ENCODE data around the gene HOMER2. TPM values are rescaled to one million over a fixed set of nuclear protein-coding genes. Genes with fewer than 3 reads are reported as not detected.

The HOMER2 gene
- total and polyA plus RNA-seq, 9 of the 15 experiments (the other 6 are each of a cell fraction or from before 2014, with no cell fraction given) = 0.13 to 0.47 (median 0.29) TPM; not detected in 1

DNA sequence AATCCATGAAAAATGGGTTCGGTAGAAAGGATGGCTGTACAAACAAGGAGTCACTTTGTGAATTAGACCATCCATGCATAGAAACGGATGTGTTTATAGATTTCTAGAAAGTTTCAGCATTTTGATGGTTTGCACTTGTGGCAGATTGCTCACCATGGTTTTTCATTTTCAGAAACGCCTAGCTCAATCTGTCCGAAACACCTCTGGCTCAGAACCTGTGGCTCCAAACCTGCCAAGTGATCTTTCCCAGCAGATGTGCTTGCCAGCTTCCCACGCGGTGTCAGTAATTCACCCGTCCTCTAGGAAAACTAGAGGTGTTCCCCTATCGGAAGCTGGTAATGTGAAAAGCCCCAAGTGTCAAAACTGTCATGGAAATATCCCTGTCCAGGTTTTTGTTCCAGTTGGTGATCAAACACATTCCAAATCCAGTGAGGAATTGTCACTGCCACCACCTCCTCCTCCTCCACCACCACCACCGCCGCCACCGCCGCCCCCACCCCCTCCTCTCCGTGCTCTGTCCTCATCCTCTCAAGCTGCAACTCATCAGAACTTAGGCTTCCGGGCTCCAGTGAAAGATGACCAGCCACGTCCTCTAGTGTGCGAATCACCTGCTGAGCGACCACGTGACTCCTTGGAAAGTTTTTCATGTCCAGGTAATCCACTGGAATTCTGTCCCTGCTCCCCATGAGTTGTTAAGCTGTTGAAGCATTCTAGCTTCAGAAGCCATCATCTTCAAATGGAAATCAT lies 121.9 kb downstream of the HOMER2 start:
- DNase-seq (ENCODE audit: extremely low read depth in 1 of 4, low spot score in 3 of 4) (no peak), FAIRE-seq (no peak), ATAC-seq (no peak)
- in situ Hi-C loops (cut with MboI) (no loop called here), intact Hi-C loops (cut with micrococcal nuclease) (no loop called here)
- no TSS peak for BruUV-seq (replicated peaks)
- Histone ChIP-seq H3K36me3 (ENCODE audit: control insufficient read depth, insufficient read depth, low read length) (peaks cover 87% of the 10 kb centered on the region), H4K20me1 (replicated peaks; ENCODE audit: control insufficient read depth, insufficient read depth, low read length) (no peaks in the 10 kb centered on the region), H3K9ac (ENCODE audit: insufficient read depth in 1 of 2, low read depth in 2 of 2, low read length in 2 of 2) (no peak overlapping the region), H3K9me1 (ENCODE audit: control insufficient read depth, insufficient read depth, low read length) (no peaks in the 10 kb centered on the region), H3K79me2 (ENCODE audit: control insufficient read depth, insufficient read depth, low read length) (no peaks in the 10 kb centered on the region), H3K4me1 (replicated peaks in 1 of 2; ENCODE audit: control insufficient read depth in 2 of 2, insufficient read depth in 2 of 2, low read length in 2 of 2) (no peaks in the 10 kb centered on the region), H3K4me3 (no peak overlapping the region), H3K4me2 (ENCODE audit: insufficient read depth, low read length) (no peak overlapping the region), H3K27me3 (ENCODE audit: control insufficient read depth in 2 of 2, insufficient read depth in 2 of 2, low read length in 2 of 2) (no peaks in the 10 kb centered on the region), H3K27ac (ENCODE audit: extremely low read depth, low read depth, low read length) (no peak overlapping the region), H2AFZ (ENCODE audit: low read depth, low read length) (no peak overlapping the region), H3K9me3 (replicated peaks; ENCODE audit: control insufficient read depth, insufficient read depth, low read depth, low read length) (no peaks in the 10 kb centered on the region)
- CTCF ChIA-PET (ENCODE audit: low intra/inter-chr PET ratio) = no interaction called here
- POLR2A ChIA-PET = interaction anchor here (0.9 kb wide), 1 partner anchor 19 kb away, joined by 3 read pairs; no protein-coding TSS in a partner anchor
- 90% methylated on average over 14 of the region's 18 CpGs for WGBS (ENCODE audit: insufficient coverage, low coverage, missing lambda C conversion rate)
- TF ChIP-seq YY1 (IDR thresholded peaks at IDR 0.05; ENCODE audit: borderline replicate concordance in 1 of 3, control insufficient read depth in 1 of 3, extremely low read depth in 1 of 3, insufficient read depth in 3 of 3, insufficient read length in 1 of 3, insufficient replicate concordance in 2 of 3, low read depth in 1 of 3, low read length in 2 of 3) = no peak
- no peak for TF ChIP-seq ZNF696 (CRISPR knock-in tag; conservative IDR thresholded peaks at IDR 0.05)
- no peak for TF ChIP-seq ZNF274 (IDR thresholded peaks at IDR 0.05; ENCODE audit: borderline replicate concordance, low read depth, low read length)
- TF ChIP-seq CBX8 (IDR thresholded peaks at IDR 0.05; ENCODE audit: borderline replicate concordance, extremely low read depth, low read depth, low read length, poor library complexity, severe bottlenecking) = no peak
- no peak for TF ChIP-seq HIVEP1 (CRISPR knock-in tag; IDR thresholded peaks at IDR 0.05)
- no peak for TF ChIP-seq JUND (IDR thresholded peaks at IDR 0.05; ENCODE audit: borderline replicate concordance, low read depth, low read length)
- no peak for TF ChIP-seq JUND (tag; IDR thresholded peaks at IDR 0.05; ENCODE audit: borderline replicate concordance, low read depth, low read length)
- no peak for TF ChIP-seq ZC3H4 (CRISPR knock-in tag; IDR thresholded peaks at IDR 0.05; ENCODE audit: borderline replicate concordance)
- no peak for TF ChIP-seq RBM17 (IDR thresholded peaks at IDR 0.05; ENCODE audit: borderline replicate concordance, low read depth, low read length)
- no peak for TF ChIP-seq ZNF239 (CRISPR knock-in tag; IDR thresholded peaks at IDR 0.05)
- no peak for TF ChIP-seq E2F8 (IDR thresholded peaks at IDR 0.05; ENCODE audit: low read depth, partially characterized antibody)
- no peak for TF ChIP-seq CBX3 (IDR thresholded peaks at IDR 0.05; ENCODE audit: borderline replicate concordance in 1 of 2, low read length in 2 of 2)

All from K562 (cell line).